Measurements from ENCODE around the gene RPS6KA3. TPM values are rescaled to one million over a fixed set of nuclear protein-coding genes. Genes with fewer than 3 reads are reported as not detected.

RPS6KA3 gene
- total RNA-seq, 1 experiment from 2014 or later: 63.4 TPM

DNA sequence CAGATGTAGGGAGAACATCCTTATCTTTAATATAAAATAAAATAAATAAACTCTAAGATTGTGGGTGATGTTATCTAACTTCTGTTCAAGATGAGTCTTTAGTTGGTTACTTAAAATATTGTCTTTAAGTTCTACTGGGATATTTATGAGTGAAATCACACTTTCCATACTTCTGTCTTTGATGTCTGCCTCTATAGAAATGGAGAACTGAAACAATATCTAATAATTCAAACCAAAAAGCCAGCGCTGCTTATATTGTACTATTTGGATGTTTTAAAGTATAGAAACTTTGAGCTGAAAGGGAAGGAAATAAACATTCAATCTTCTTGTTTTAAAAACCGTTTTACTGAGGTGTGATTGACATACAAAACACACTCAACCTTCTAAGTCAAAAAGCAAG, 44.8 kb upstream of the RPS6KA3 start:
- intact Hi-C loops (cut with micrococcal nuclease; ENCODE audit: unreplicated experiment): no loop called here
- Mint-ChIP-seq H3K9me3 (ENCODE audit: low read depth, unreplicated experiment) (no peaks in the 10 kb centered on the region), H3K4me3 (ENCODE audit: low read depth, unreplicated experiment) (no peak overlapping the region), H3K36me3 (ENCODE audit: insufficient read depth, unreplicated experiment) (no peaks in the 10 kb centered on the region), H3K4me1 (ENCODE audit: low read depth, unreplicated experiment) (peaks cover 10% of the 10 kb centered on the region), H3K27me3 (ENCODE audit: unreplicated experiment) (no peaks in the 10 kb centered on the region), H3K27ac (ENCODE audit: unreplicated experiment) (no peak overlapping the region)
- DNase-seq: no peak
- no TSS peak for BruUV-seq (replicated peaks)
- TF ChIP-seq, protein P1, sequence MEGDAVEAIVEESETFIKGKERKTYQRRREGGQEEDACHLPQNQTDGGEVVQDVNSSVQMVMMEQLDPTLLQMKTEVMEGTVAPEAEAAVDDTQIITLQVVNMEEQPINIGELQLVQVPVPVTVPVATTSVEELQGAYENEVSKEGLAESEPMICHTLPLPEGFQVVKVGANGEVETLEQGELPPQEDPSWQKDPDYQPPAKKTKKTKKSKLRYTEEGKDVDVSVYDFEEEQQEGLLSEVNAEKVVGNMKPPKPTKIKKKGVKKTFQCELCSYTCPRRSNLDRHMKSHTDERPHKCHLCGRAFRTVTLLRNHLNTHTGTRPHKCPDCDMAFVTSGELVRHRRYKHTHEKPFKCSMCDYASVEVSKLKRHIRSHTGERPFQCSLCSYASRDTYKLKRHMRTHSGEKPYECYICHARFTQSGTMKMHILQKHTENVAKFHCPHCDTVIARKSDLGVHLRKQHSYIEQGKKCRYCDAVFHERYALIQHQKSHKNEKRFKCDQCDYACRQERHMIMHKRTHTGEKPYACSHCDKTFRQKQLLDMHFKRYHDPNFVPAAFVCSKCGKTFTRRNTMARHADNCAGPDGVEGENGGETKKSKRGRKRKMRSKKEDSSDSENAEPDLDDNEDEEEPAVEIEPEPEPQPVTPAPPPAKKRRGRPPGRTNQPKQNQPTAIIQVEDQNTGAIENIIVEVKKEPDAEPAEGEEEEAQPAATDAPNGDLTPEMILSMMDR (IDR thresholded peaks at IDR 0.05; ENCODE audit: unreplicated experiment): no peak
- CTCF ChIA-PET: no interaction called here

DNA sequence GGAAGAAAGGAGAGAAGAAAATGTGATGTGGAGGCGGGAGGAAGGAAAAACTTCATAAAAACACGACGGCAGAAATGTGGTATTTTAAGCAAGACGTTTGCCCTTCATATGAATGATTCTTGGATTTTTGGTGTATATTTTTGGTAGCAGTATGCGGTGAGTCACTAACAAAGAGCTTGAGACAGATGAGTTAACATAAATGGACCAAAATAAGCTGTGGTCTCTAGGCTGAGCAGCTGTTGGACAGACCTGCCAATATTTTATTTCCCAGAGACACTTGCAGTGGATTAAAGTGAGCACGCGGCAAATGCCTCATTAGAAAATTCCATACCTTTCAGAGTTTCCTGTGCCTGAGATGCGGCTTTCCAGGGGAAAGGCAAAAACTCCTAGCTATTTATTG, 43.1 kb upstream of the RPS6KA3 start:
- BruUV-seq (replicated peaks): no TSS peak
- CTCF ChIA-PET: no interaction called here
- Mint-ChIP-seq H3K4me3 (ENCODE audit: low read depth, unreplicated experiment) (no peak overlapping the region), H3K27ac (ENCODE audit: unreplicated experiment) (no peak overlapping the region), H3K9me3 (ENCODE audit: low read depth, unreplicated experiment) (no peaks in the 10 kb centered on the region), H3K27me3 (ENCODE audit: unreplicated experiment) (no peaks in the 10 kb centered on the region), H3K36me3 (ENCODE audit: insufficient read depth, unreplicated experiment) (no peaks in the 10 kb centered on the region), H3K4me1 (ENCODE audit: low read depth, unreplicated experiment) (peaks cover 2% of the 10 kb centered on the region)
- TF ChIP-seq, protein P1 (IDR thresholded peaks at IDR 0.05; ENCODE audit: unreplicated experiment): no peak
- intact Hi-C loops (cut with micrococcal nuclease; ENCODE audit: unreplicated experiment): no loop called here
- DNase-seq: no peak

DNA sequence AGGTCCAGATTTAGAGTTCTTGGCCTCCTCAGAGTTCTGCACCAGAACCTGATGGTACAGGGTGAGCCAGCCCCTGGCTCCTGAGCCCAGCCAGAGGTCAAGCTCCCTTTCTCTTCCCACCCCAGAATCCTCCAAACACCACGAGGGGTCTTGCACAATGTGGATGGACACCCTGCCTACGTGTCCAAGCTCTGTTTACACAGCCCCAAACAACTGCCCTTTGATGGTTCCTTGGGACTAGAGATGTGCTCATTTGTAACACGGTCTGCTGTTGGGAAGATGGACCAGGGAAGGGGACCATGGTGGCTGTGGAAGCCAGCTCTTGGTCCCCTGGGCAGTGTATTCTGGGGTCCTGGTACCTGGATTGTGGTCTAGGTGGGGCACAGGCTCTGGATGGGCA, 40.0 kb upstream of the RPS6KA3 start:
- no peak for DNase-seq
- Mint-ChIP-seq H3K27me3 (ENCODE audit: unreplicated experiment) (no peaks in the 10 kb centered on the region), H3K9me3 (ENCODE audit: low read depth, unreplicated experiment) (no peaks in the 10 kb centered on the region), H3K27ac (ENCODE audit: unreplicated experiment) (no peak overlapping the region), H3K4me3 (ENCODE audit: low read depth, unreplicated experiment) (no peak overlapping the region), H3K4me1 (ENCODE audit: low read depth, unreplicated experiment) (no peaks in the 10 kb centered on the region), H3K36me3 (ENCODE audit: insufficient read depth, unreplicated experiment) (no peaks in the 10 kb centered on the region)
- intact Hi-C loops (cut with micrococcal nuclease; ENCODE audit: unreplicated experiment): no loop called here
- TF ChIP-seq, protein P1 (IDR thresholded peaks at IDR 0.05; ENCODE audit: unreplicated experiment): no peak
- CTCF ChIA-PET: no interaction called here
- no TSS peak for BruUV-seq (replicated peaks)

DNA sequence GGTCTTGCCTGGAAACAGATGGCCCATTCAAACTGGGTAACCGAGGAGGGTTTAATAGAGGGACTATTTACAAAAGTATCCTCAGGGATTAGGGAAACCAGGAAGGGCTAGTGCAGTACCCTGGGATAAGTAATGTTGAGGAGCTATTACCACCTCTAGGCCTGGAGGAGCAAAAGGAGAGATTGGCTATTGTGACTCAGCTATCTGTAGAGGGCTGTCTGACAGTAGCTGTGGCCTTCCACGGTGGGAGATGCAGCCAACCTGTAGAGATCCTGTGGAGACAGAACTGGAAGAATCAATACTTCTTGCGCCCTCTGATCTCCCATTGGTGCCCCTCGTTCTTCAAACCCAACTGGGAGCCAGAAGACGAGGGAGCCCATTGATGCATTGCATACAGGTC, 34.1 kb upstream of the RPS6KA3 start:
- Mint-ChIP-seq H3K4me1 (ENCODE audit: low read depth, unreplicated experiment) (no peaks in the 10 kb centered on the region), H3K27me3 (ENCODE audit: unreplicated experiment) (peaks cover 20% of the 10 kb centered on the region), H3K36me3 (ENCODE audit: insufficient read depth, unreplicated experiment) (no peaks in the 10 kb centered on the region), H3K4me3 (ENCODE audit: low read depth, unreplicated experiment) (no peak overlapping the region), H3K9me3 (ENCODE audit: low read depth, unreplicated experiment) (no peaks in the 10 kb centered on the region), H3K27ac (ENCODE audit: unreplicated experiment) (no peak overlapping the region)
- TF ChIP-seq, protein P1 (IDR thresholded peaks at IDR 0.05; ENCODE audit: unreplicated experiment): no peak
- no peak for DNase-seq
- CTCF ChIA-PET: no interaction called here
- intact Hi-C loops (cut with micrococcal nuclease; ENCODE audit: unreplicated experiment): no loop called here
- no TSS peak for BruUV-seq (replicated peaks)

Data from Calu3 (cell line).